Keratinocyte (primary cell): ENCODE results near the gene SLC22A14. TPM values are rescaled to one million over a fixed set of nuclear protein-coding genes. Genes with fewer than 3 reads are reported as not detected.

Experiments
- DNase-seq: peaks from one replicate; pipeline ENCODE4 v3.0.0-alpha.2; 2011; ENCODE audit warnings: low read depth, missing footprints, low spot score
- FAIRE-seq: peaks from 2 replicates; lab custom pipeline; 2011; peaks lifted over from hg19 to GRCh38; lab: Jason Lieb, UNC
- H2AFZ ChIP-seq: 2 replicates; pipeline ENCODE4 v1.6.0; 2012; ENCODE audit warnings: low read length, control low read depth, inconsistent platforms; ENCODE audit not compliant: control insufficient read depth
- H3K27ac ChIP-seq: 2 replicates; pipeline ENCODE4 v1.5.1; 2011; ENCODE audit warnings: low read length; ENCODE audit not compliant: control insufficient read depth, insufficient read depth
- H3K27me3 ChIP-seq: 3 replicates; pipeline ENCODE4 v1.6.0; 2011; ENCODE audit warnings: low read length; ENCODE audit not compliant: control insufficient read depth, insufficient read depth; ENCODE audit errors: extremely low read depth
- H3K36me3 ChIP-seq, 2 experiments: 2 replicates in 1 of 2; 3 replicates in 1 of 2; pipeline ENCODE4 v1.5.1; 2011; ENCODE audit warnings: low read length in 2 of 2, mild to moderate bottlenecking in 1 of 2; ENCODE audit not compliant: control insufficient read depth in 2 of 2, insufficient read depth in 2 of 2; ENCODE audit errors: extremely low read depth in 1 of 2
- H3K4me1 ChIP-seq: 3 replicates; pipeline ENCODE4 v1.5.1; 2011; ENCODE audit warnings: low read length; ENCODE audit not compliant: control insufficient read depth, insufficient read depth; ENCODE audit errors: extremely low read depth
- H3K4me2 ChIP-seq: 3 replicates; pipeline ENCODE4 v1.6.0; 2011; ENCODE audit warnings: low read depth, low read length; ENCODE audit not compliant: control insufficient read depth, insufficient read depth; ENCODE audit errors: extremely low read depth
- H3K4me3 ChIP-seq, 3 experiments: fragments of 200-600 bp in 1 of 3; sonication (generic) in 1 of 3; 2 replicates in 2 of 3; 3 replicates in 1 of 3; pipeline ENCODE4 v1.5.1; 2011 to 2016; ENCODE audit warnings: low read length in 3 of 3, mild to moderate bottlenecking in 3 of 3, control low read depth in 2 of 3, inconsistent platforms in 1 of 3, low read depth in 1 of 3, mixed read lengths in 1 of 3, mixed run types in 1 of 3, moderate library complexity in 1 of 3; ENCODE audit not compliant: control insufficient read depth in 2 of 3, insufficient read depth in 2 of 3; ENCODE audit errors: extremely low read depth in 1 of 3
- H3K79me2 ChIP-seq: 2 replicates; pipeline ENCODE4 v1.6.0; 2012; ENCODE audit warnings: low read length; ENCODE audit not compliant: control insufficient read depth, insufficient read depth
- H3K9ac ChIP-seq: 3 replicates; pipeline ENCODE4 v1.6.0; 2011; ENCODE audit warnings: low read length; ENCODE audit not compliant: control insufficient read depth, insufficient read depth; ENCODE audit errors: extremely low read depth
- H3K9me1 ChIP-seq: 3 replicates; pipeline ENCODE4 v1.6.0; 2011; ENCODE audit warnings: low read length; ENCODE audit not compliant: control insufficient read depth, insufficient read depth; ENCODE audit errors: extremely low read depth
- H3K9me3 ChIP-seq: 2 replicates; pipeline ENCODE4 v1.5.1; 2012; ENCODE audit warnings: low read depth, low read length; ENCODE audit not compliant: control insufficient read depth
- H4K20me1 ChIP-seq: 3 replicates; pipeline ENCODE4 v1.6.0; 2011; ENCODE audit warnings: low read length; ENCODE audit not compliant: control insufficient read depth, insufficient read depth; ENCODE audit errors: extremely low read depth
- CTCF ChIP-seq, 3 experiments: IDR thresholded peaks in 1 of 3; conservative IDR thresholded peaks in 1 of 3; optimal IDR thresholded peaks in 1 of 3; 2 replicates in 2 of 3; 3 replicates in 1 of 3; pipeline versions ENCODE3 to v1.5.1; 2011; ENCODE audit warnings: low read length in 3 of 3, mild to moderate bottlenecking in 3 of 3, moderate library complexity in 2 of 3, control low read depth in 1 of 3, inconsistent platforms in 1 of 3; ENCODE audit not compliant: insufficient read depth in 2 of 3; ENCODE audit errors: extremely low read depth in 1 of 3
- EZH2 ChIP-seq: IDR thresholded peaks from one replicate; pipeline ENCODE4 v1.6.1; 2012; ENCODE audit warnings: inconsistent platforms, mild to moderate bottlenecking, low read length, moderate library complexity
- dilution Hi-C: fragments of 300-500 bp; cut with MboI; formaldehyde crosslinking; loops from one replicate; pipeline ENCODE4 v1.7.0; 2020; ENCODE audit warnings: low sequenced_read_pairs; ENCODE audit not compliant: extremely low pct_ligation_motif_present
- polyA plus RNA-seq, 5 experiments: library from polyadenylated mRNA; depleted of rRNA in 3 of 5; stranded (reverse) in 3 of 5; stranded (forward) in 1 of 5; unstranded in 1 of 5; fragments of >200 nt; gene quantifications; 1 replicate in 1 of 5; 2 replicates in 3 of 5; 3 replicates in 1 of 5; pipeline versions ENCODE4 v1.2.1 to v1.2.3, GENCODE V29; 2011 to 2012; ENCODE audit warnings: missing spikeins in 2 of 5, low read depth in 1 of 5, low replicate concordance in 1 of 5

SLC22A14 gene
- polyA plus RNA-seq, 1 donor (not counting 4 experiments of a cell fraction or from before 2014, with no cell fraction given) = 0.20 TPM

- H3K4me2 ChIP-seq = peak within 1 kb of the TSS; percentile 78
- peak within 1 kb of the TSS; percentile 67 to 81 (median 74) for H3K4me3 ChIP-seq
- peaks cover 6% of the 10 kb centered on the region for H3K4me1 ChIP-seq
- H3K9me1 ChIP-seq = no peaks in the 10 kb centered on the region
- peak within 1 kb of the TSS; percentile 67 for H3K9ac ChIP-seq
- no peak for DNase-seq
- TF ChIP-seq CTCF (optimal IDR thresholded peaks at IDR 0.05 in 1 of 3, IDR thresholded peaks at IDR 0.05 in 1 of 3, conservative IDR thresholded peaks at IDR 0.05 in 1 of 3; ENCODE audit: extremely low read depth in 1 of 3, insufficient read depth in 2 of 3, low read length in 3 of 3) (peak; percentile 65 to 92 (median 88)), EZH2 (no peak)
- no peaks in the 10 kb centered on the region for H3K36me3 ChIP-seq
- H3K9me3 ChIP-seq = no peaks in the 10 kb centered on the region
- H3K79me2 ChIP-seq = no peaks in the 10 kb centered on the region
- no peaks in the 10 kb centered on the region for H3K27me3 ChIP-seq
- H3K27ac ChIP-seq = no peak within 1 kb of the TSS
- peak within 1 kb of the TSS; percentile 97 for H2AFZ ChIP-seq
- no peak for FAIRE-seq
- dilution Hi-C loops = no loop called here
- no peaks in the 10 kb centered on the region for H4K20me1 ChIP-seq
These were observed 64.7 kb downstream of the SLC22A14 start, which contains the start of gene XYLB for GRCh38 chr3:38346587-38347410. Gene XYLB (plus strand): TSS chr3:38346785. CDS start chr3:38346869, 84 bp downstream.

- DNase-seq (no peak), FAIRE-seq (no peak)
- no peak overlapping the region for H3K27ac ChIP-seq
- no peak for TF ChIP-seq CTCF (optimal IDR thresholded peaks at IDR 0.05 in 1 of 3, IDR thresholded peaks at IDR 0.05 in 1 of 3, conservative IDR thresholded peaks at IDR 0.05 in 1 of 3; ENCODE audit: extremely low read depth in 1 of 3, insufficient read depth in 2 of 3, low read length in 3 of 3)
- no peak for TF ChIP-seq EZH2
- H3K36me3 ChIP-seq = no peaks in the 10 kb centered on the region
- dilution Hi-C loops = no loop called here
- peak overlapping the region; percentile 97 for H2AFZ ChIP-seq
- peak overlapping the region; percentile 67 to 81 (median 74) for H3K4me3 ChIP-seq
- peaks cover 6% of the 10 kb centered on the region for H3K4me1 ChIP-seq
- no peaks in the 10 kb centered on the region for H3K9me1 ChIP-seq
- no peaks in the 10 kb centered on the region for H4K20me1 ChIP-seq
- H3K4me2 ChIP-seq = peak overlapping the region; percentile 78
- H3K9ac ChIP-seq = no peak overlapping the region
- no peaks in the 10 kb centered on the region for H3K9me3 ChIP-seq
- H3K79me2 ChIP-seq = no peaks in the 10 kb centered on the region
- no peaks in the 10 kb centered on the region for H3K27me3 ChIP-seq
These were observed 65.5 kb downstream of the SLC22A14 start for GRCh38 chr3:38347421-38348200.
